ENCODE results near the gene OR10H4. TPM values are rescaled to one million over a fixed set of nuclear protein-coding genes. Genes with fewer than 3 reads are reported as not detected.

The OR10H4 gene
- total and polyA plus RNA-seq, 2 donors (not counting 1 experiment from before 2014, with no cell fraction given), result not detected

- H3K4me2 ChIP-seq (ENCODE audit: extremely low read depth, insufficient read depth, low read length), result no peak overlapping the region
- no peak overlapping the region for H2AFZ ChIP-seq (ENCODE audit: low read length)
- no peaks in the 10 kb centered on the region for H3K4me1 ChIP-seq (ENCODE audit: control insufficient read depth, extremely low read depth, insufficient read depth, low read length)
- H3K9ac ChIP-seq (ENCODE audit: insufficient read depth, low read length), result no peak overlapping the region
- no peak for DNase-seq (ENCODE audit: low read depth in 2 of 2)
- H3K79me2 ChIP-seq (ENCODE audit: control insufficient read depth, insufficient read depth, low read length), result no peaks in the 10 kb centered on the region
- no peak overlapping the region for H3K4me3 ChIP-seq (replicated peaks in 1 of 4; ENCODE audit: control extremely low read depth in 1 of 4, insufficient read depth in 1 of 4, low read depth in 3 of 4, low read length in 4 of 4)
- H4K20me1 ChIP-seq (ENCODE audit: control insufficient read depth, extremely low read depth, insufficient read depth, low read length), result no peaks in the 10 kb centered on the region
- H3K27ac ChIP-seq (ENCODE audit: insufficient read depth, low read length), result no peak overlapping the region
- no peaks in the 10 kb centered on the region for H3K27me3 ChIP-seq (ENCODE audit: control insufficient read depth, insufficient read depth, low read length)
- TF ChIP-seq CTCF (conservative IDR thresholded peaks at IDR 0.05 in 1 of 2, IDR thresholded peaks at IDR 0.05 in 1 of 2; ENCODE audit: low read depth in 1 of 2, low read length in 2 of 2) (no peak), EZH2 (IDR thresholded peaks at IDR 0.05; ENCODE audit: low read length, missing control alignments) (no peak)
- no peaks in the 10 kb centered on the region for H3K9me3 ChIP-seq (ENCODE audit: control insufficient read depth, insufficient read depth, low read depth, low read length)
- H3K36me3 ChIP-seq (ENCODE audit: control insufficient read depth, insufficient read depth, low read length), result no peaks in the 10 kb centered on the region
These were observed 37.1 kb upstream of the OR10H4 start for GRCh38 chr19:15911599-15912235.

- TF ChIP-seq CTCF (conservative IDR thresholded peaks at IDR 0.05 in 1 of 2, IDR thresholded peaks at IDR 0.05 in 1 of 2; ENCODE audit: low read depth in 1 of 2, low read length in 2 of 2), result no peak
- TF ChIP-seq EZH2 (IDR thresholded peaks at IDR 0.05; ENCODE audit: low read length, missing control alignments), result no peak
- H3K36me3 ChIP-seq (ENCODE audit: control insufficient read depth, insufficient read depth, low read length), result no peaks in the 10 kb centered on the region
- no peak overlapping the region for H3K9ac ChIP-seq (ENCODE audit: insufficient read depth, low read length)
- no peaks in the 10 kb centered on the region for H3K27me3 ChIP-seq (ENCODE audit: control insufficient read depth, insufficient read depth, low read length)
- no peaks in the 10 kb centered on the region for H3K79me2 ChIP-seq (ENCODE audit: control insufficient read depth, insufficient read depth, low read length)
- H3K4me1 ChIP-seq (ENCODE audit: control insufficient read depth, extremely low read depth, insufficient read depth, low read length), result no peaks in the 10 kb centered on the region
- H3K9me3 ChIP-seq (ENCODE audit: control insufficient read depth, insufficient read depth, low read depth, low read length), result no peaks in the 10 kb centered on the region
- no peak overlapping the region for H3K27ac ChIP-seq (ENCODE audit: insufficient read depth, low read length)
- no peak overlapping the region for H3K4me3 ChIP-seq (replicated peaks in 1 of 4; ENCODE audit: control extremely low read depth in 1 of 4, insufficient read depth in 1 of 4, low read depth in 3 of 4, low read length in 4 of 4)
- H4K20me1 ChIP-seq (ENCODE audit: control insufficient read depth, extremely low read depth, insufficient read depth, low read length), result no peaks in the 10 kb centered on the region
- no peak overlapping the region for H3K4me2 ChIP-seq (ENCODE audit: extremely low read depth, insufficient read depth, low read length)
- no peak for DNase-seq (ENCODE audit: low read depth in 2 of 2)
- no peak overlapping the region for H2AFZ ChIP-seq (ENCODE audit: low read length)
These were observed 35.4 kb upstream of the OR10H4 start for GRCh38 chr19:15913384-15913783.

GRCh38 chr19:15913830-15914229, 35.0 kb upstream of the OR10H4 start:
- Histone ChIP-seq H3K36me3 (ENCODE audit: control insufficient read depth, insufficient read depth, low read length) (no peaks in the 10 kb centered on the region), H3K27ac (ENCODE audit: insufficient read depth, low read length) (no peak overlapping the region), H2AFZ (ENCODE audit: low read length) (no peak overlapping the region), H3K9me3 (ENCODE audit: control insufficient read depth, insufficient read depth, low read depth, low read length) (no peaks in the 10 kb centered on the region), H3K79me2 (ENCODE audit: control insufficient read depth, insufficient read depth, low read length) (no peaks in the 10 kb centered on the region), H3K27me3 (ENCODE audit: control insufficient read depth, insufficient read depth, low read length) (no peaks in the 10 kb centered on the region), H4K20me1 (ENCODE audit: control insufficient read depth, extremely low read depth, insufficient read depth, low read length) (no peaks in the 10 kb centered on the region), H3K4me3 (replicated peaks in 1 of 4; ENCODE audit: control extremely low read depth in 1 of 4, insufficient read depth in 1 of 4, low read depth in 3 of 4, low read length in 4 of 4) (no peak overlapping the region), H3K4me2 (ENCODE audit: extremely low read depth, insufficient read depth, low read length) (no peak overlapping the region), H3K4me1 (ENCODE audit: control insufficient read depth, extremely low read depth, insufficient read depth, low read length) (no peaks in the 10 kb centered on the region), H3K9ac (ENCODE audit: insufficient read depth, low read length) (no peak overlapping the region)
- DNase-seq (ENCODE audit: low read depth in 2 of 2), result no peak
- TF ChIP-seq EZH2 (IDR thresholded peaks at IDR 0.05; ENCODE audit: low read length, missing control alignments), result no peak
- TF ChIP-seq CTCF (conservative IDR thresholded peaks at IDR 0.05 in 1 of 2, IDR thresholded peaks at IDR 0.05 in 1 of 2; ENCODE audit: low read depth in 1 of 2, low read length in 2 of 2), result no peak
